ENCODE measurements around the gene LSM4.
"Not testable (repeated sequence)": the region's sequence is repeated elsewhere in the genome, so short reads cannot be mapped to it uniquely, and the experiment has no call there.

GRCh38 chr19:18354743-18355142 lies 31.9 kb upstream of the LSM4 start:
- not testable (repeated sequence) for TF ChIP-seq POLR2A (IDR thresholded peaks at IDR 0.05; ENCODE audit: low read length); GATA1 (IDR thresholded peaks at IDR 0.05; ENCODE audit: low read depth, low read length)
